H1 (cell line): Measurements from ENCODE around the gene ALKAL2. TPM values are rescaled to one million over a fixed set of nuclear protein-coding genes. Genes with fewer than 3 reads are reported as not detected.

ENCODE experiments used
- CTCF ChIA-PET: fragments of 300-600 bp; sonication (Branson Sonifier 250); formaldehyde crosslinking; loops from one replicate; lab custom pipeline; 2021; ENCODE audit not compliant: partially characterized antibody; lab: Charles Lee
- POLR2A ChIA-PET: fragments of 300-600 bp; sonication (Branson Sonifier 250); formaldehyde crosslinking; loops from one replicate; lab custom pipeline; 2021; ENCODE audit warnings: inconsistent platforms; ENCODE audit not compliant: partially characterized antibody; lab: Charles Lee
- DNase-seq, 2 experiments: peaks; one replicate each; pipeline versions ENCODE4 v3.0.0 to v3.0.0-alpha.2; 2010 to 2022; ENCODE audit warnings: low spot score in 2 of 2, low read depth in 1 of 2, mixed read lengths in 1 of 2
- FAIRE-seq: peaks from 2 replicates; lab custom pipeline; 2011; peaks lifted over from hg19 to GRCh38; lab: Jason Lieb, UNC
- H2AFZ ChIP-seq: 2 replicates; pipeline ENCODE4 v1.8.1; 2012; ENCODE audit warnings: low read length, inconsistent platforms
- H2AK5ac ChIP-seq: 2 replicates; pipeline ENCODE4 v1.6.1; 2013; ENCODE audit warnings: low read depth, low read length
- H2BK120ac ChIP-seq: replicated peaks from 2 replicates; pipeline ENCODE3; 2013; ENCODE audit warnings: low read depth, low read length, inconsistent platforms
- H2BK12ac ChIP-seq: 2 replicates; pipeline ENCODE4 v1.6.1; 2013; ENCODE audit warnings: low read depth, low read length
- H2BK15ac ChIP-seq: 2 replicates; pipeline ENCODE4 v1.6.1; 2013; ENCODE audit warnings: low read length
- H2BK20ac ChIP-seq: 2 replicates; pipeline ENCODE4 v1.6.1; 2013; ENCODE audit warnings: low read length
- H2BK5ac ChIP-seq: 2 replicates; pipeline ENCODE4 v1.6.1; 2013; ENCODE audit warnings: low read depth, low read length
- H3K14ac ChIP-seq: 2 replicates; pipeline ENCODE4 v1.6.1; 2013; ENCODE audit warnings: inconsistent platforms; ENCODE audit not compliant: insufficient read length
- H3K18ac ChIP-seq: 2 replicates; pipeline ENCODE4 v1.6.1; 2013; ENCODE audit warnings: low read length; ENCODE audit errors: extremely low read depth
- H3K23ac ChIP-seq: 2 replicates; pipeline ENCODE4 v1.6.1; 2013; ENCODE audit warnings: inconsistent platforms; ENCODE audit not compliant: insufficient read length
- H3K23me2 ChIP-seq: 2 replicates; pipeline ENCODE4 v1.6.1; 2013; ENCODE audit warnings: low read depth, low read length
- H3K27ac ChIP-seq: 2 replicates; pipeline ENCODE4 v1.6.1; 2011; ENCODE audit warnings: low read depth, low read length, inconsistent platforms
- H3K27me3 ChIP-seq, 4 experiments: replicated peaks in 1 of 4; 1 replicate in 1 of 4; 2 replicates in 3 of 4; pipeline versions ENCODE4 v1.6.1 to v1.8.1; 2011 to 2013; ENCODE audit warnings: low read length in 3 of 4, mild to moderate bottlenecking in 3 of 4, inconsistent platforms in 2 of 4, mixed read lengths in 2 of 4, moderate library complexity in 1 of 4; ENCODE audit not compliant: control insufficient read depth in 3 of 4, insufficient read depth in 3 of 4; ENCODE audit errors: extremely low read depth in 1 of 4
- H3K36me3 ChIP-seq, 4 experiments: 2 replicates each; pipeline versions ENCODE4 v1.6.1 to v1.8.1; 2011 to 2013; ENCODE audit warnings: mild to moderate bottlenecking in 4 of 4, low read length in 3 of 4, moderate library complexity in 2 of 4, control low read depth in 1 of 4, inconsistent platforms in 1 of 4; ENCODE audit not compliant: insufficient read depth in 4 of 4, control insufficient read depth in 2 of 4
- H3K4ac ChIP-seq: replicated peaks from 2 replicates; pipeline ENCODE3; 2013; ENCODE audit warnings: low read length, low read depth, mixed read lengths, inconsistent platforms; ENCODE audit not compliant: insufficient read length
- H3K4me1 ChIP-seq, 4 experiments: replicated peaks in 1 of 4; 1 replicate in 1 of 4; 2 replicates in 3 of 4; pipeline versions ENCODE4 v1.6.1 to v1.8.1; 2011 to 2013; ENCODE audit warnings: low read length in 3 of 4, inconsistent platforms in 2 of 4, mixed read lengths in 1 of 4; ENCODE audit not compliant: insufficient read depth in 4 of 4, control insufficient read depth in 3 of 4
- H3K4me2 ChIP-seq, 2 experiments: 2 replicates each; pipeline versions ENCODE4 v1.6.1 to v1.8.1; 2011 to 2013; ENCODE audit warnings: low read depth in 2 of 2, low read length in 2 of 2, control low read depth in 1 of 2, inconsistent platforms in 1 of 2, mild to moderate bottlenecking in 1 of 2; ENCODE audit not compliant: insufficient read depth in 1 of 2
- H3K4me3 ChIP-seq, 4 experiments: fragments of 200-600, 300-600 bp in 1 of 4; sonication (generic), shearing (Covaris generic), sonication (Bioruptor Twin) in 1 of 4; 2 replicates each; pipeline versions ENCODE4 v1.5.1 to v1.8.1; 2011 to 2016; ENCODE audit warnings: low read length in 4 of 4, low read depth in 3 of 4, control low read depth in 2 of 4, inconsistent platforms in 2 of 4, mild to moderate bottlenecking in 2 of 4, mixed read lengths in 1 of 4, moderate library complexity in 1 of 4; ENCODE audit not compliant: insufficient read depth in 2 of 4; ENCODE audit errors: extremely low read depth in 1 of 4
- H3K56ac ChIP-seq: replicated peaks from 2 replicates; pipeline ENCODE3; 2013; ENCODE audit warnings: low read depth, mild to moderate bottlenecking, mixed read lengths, low read length, inconsistent platforms; ENCODE audit not compliant: insufficient read length
- H3K79me1 ChIP-seq: 2 replicates; pipeline ENCODE4 v1.6.1; 2013; ENCODE audit warnings: low read depth, low read length, control low read depth
- H3K79me2 ChIP-seq, 2 experiments: 2 replicates each; pipeline versions ENCODE4 v1.6.1 to v1.8.1; 2012 to 2013; ENCODE audit warnings: low read length in 2 of 2, mild to moderate bottlenecking in 2 of 2, inconsistent platforms in 1 of 2; ENCODE audit not compliant: insufficient read depth in 2 of 2, control insufficient read depth in 1 of 2
- H3K9ac ChIP-seq, 4 experiments: replicated peaks in 1 of 4; 1 replicate in 1 of 4; 2 replicates in 3 of 4; pipeline versions ENCODE4 v1.6.1 to v1.8.1; 2011 to 2013; ENCODE audit warnings: low read depth in 3 of 4, low read length in 3 of 4, control low read depth in 2 of 4, mild to moderate bottlenecking in 2 of 4, moderate library complexity in 2 of 4, inconsistent platforms in 1 of 4; ENCODE audit errors: extremely low read depth in 1 of 4
- H3K9me3 ChIP-seq, 2 experiments: 2 replicates each; pipeline versions ENCODE4 v1.6.1 to v1.8.1; 2012 to 2013; ENCODE audit warnings: mild to moderate bottlenecking in 2 of 2, moderate library complexity in 2 of 2, control low read depth in 1 of 2, inconsistent platforms in 1 of 2, low read depth in 1 of 2, low read length in 1 of 2, mixed read lengths in 1 of 2; ENCODE audit not compliant: insufficient read depth in 2 of 2
- H4K20me1 ChIP-seq, 2 experiments: replicated peaks in 1 of 2; 2 replicates each; pipeline versions ENCODE3 to v1.8.1; 2011 to 2013; ENCODE audit warnings: inconsistent platforms in 2 of 2, low read length in 2 of 2, mild to moderate bottlenecking in 1 of 2; ENCODE audit not compliant: insufficient read depth in 2 of 2, control insufficient read depth in 1 of 2
- H4K5ac ChIP-seq: 2 replicates; pipeline ENCODE4 v1.6.1; 2013; ENCODE audit warnings: low read length, low read depth, mixed read lengths, inconsistent platforms; ENCODE audit not compliant: insufficient read length
- H4K8ac ChIP-seq: 2 replicates; pipeline ENCODE4 v1.8.0; 2013; ENCODE audit warnings: mild to moderate bottlenecking, moderate library complexity, low read length, inconsistent platforms; ENCODE audit not compliant: insufficient read depth; ENCODE audit errors: extremely low read depth
- H4K91ac ChIP-seq: replicated peaks from 2 replicates; pipeline ENCODE3; 2013; ENCODE audit warnings: low read length, mixed read lengths, inconsistent platforms; ENCODE audit not compliant: insufficient read length
- EP300 ChIP-seq, 2 experiments: IDR thresholded peaks; 1 replicate in 1 of 2; 2 replicates in 1 of 2; pipeline ENCODE4 v1.6.1; 2011 to 2012; ENCODE audit warnings: low read depth in 2 of 2, low read length in 2 of 2, mild to moderate bottlenecking in 2 of 2, borderline replicate concordance in 1 of 2, inconsistent platforms in 1 of 2, moderate library complexity in 1 of 2
- FOSL1 ChIP-seq: IDR thresholded peaks from 2 replicates; pipeline ENCODE4 v1.6.1; 2011; ENCODE audit warnings: mild to moderate bottlenecking, low read depth, low read length, moderate library complexity; ENCODE audit not compliant: insufficient read depth
- TEAD4 ChIP-seq: IDR thresholded peaks from 2 replicates; pipeline ENCODE4 v1.6.1; 2012; ENCODE audit warnings: low read depth, low read length, inconsistent platforms, mixed read lengths
- WGBS, 2 experiments: shearing (Covaris generic) in 1 of 2; methylation state at CpG; one replicate each; pipeline versions ENCODE4 v1.1.6 to v1.1.7; 2013 to 2015; ENCODE audit warnings: low lambda C conversion rate in 2 of 2, mixed read lengths in 2 of 2, inconsistent platforms in 1 of 2, low coverage in 1 of 2, missing lambda C conversion rate in 1 of 2; ENCODE audit not compliant: insufficient replicate concordance in 2 of 2, insufficient coverage in 1 of 2, insufficient read length in 1 of 2; ENCODE audit errors: extremely low coverage in 1 of 2, missing lambda C conversion rate in 1 of 2; 5-methylcytosine and 5-hydroxymethylcytosine counted together
- polyA plus RNA-seq, 7 experiments: library from polyadenylated mRNA; depleted of rRNA in 3 of 7; stranded (reverse) in 5 of 7; unstranded in 2 of 7; fragments of >200 nt in 5 of 7; fragments of 200-250 nt in 2 of 7; gene quantifications; 1 replicate in 5 of 7; 2 replicates in 1 of 7; 4 replicates in 1 of 7; pipeline versions ENCODE4 v1.2.1 to v1.2.3, GENCODE V29; 2011 to 2013; ENCODE audit warnings: missing spikeins in 2 of 7, mixed read lengths in 2 of 7
- total RNA-seq: library from RNA; stranded (reverse); fragmentation: NEBNext Ultra II Directional; extraction: Animal tissue kit (Norgen Biotek cat#: 25700); gene quantifications from 2 replicates; pipeline ENCODE4 v1.2.1, GENCODE V29; 2021
- TF ChIP-seq, protein P1 (sequence below): IDR thresholded peaks from 2 replicates; pipeline ENCODE4 v1.6.1; 2012; ENCODE audit warnings: inconsistent platforms

The ALKAL2 gene
- total and polyA plus RNA-seq, 2 of the 8 experiments (the other 6 are each of a cell fraction or from before 2014, with no cell fraction given) = 4.6 to 11.5 TPM

GRCh38 chr2:263022-263738 is 24.7 kb downstream of the ALKAL2 start:
- Histone ChIP-seq H4K20me1 (peaks cover 6 to 21% of the 10 kb centered on the region in 2 experiments), H2AFZ (no peak overlapping the region)

More at GRCh38 chr2:263022-263738, 24.7 kb downstream of the ALKAL2 start:
- H2BK120ac ChIP-seq = no peak overlapping the region
- TF ChIP-seq, protein P1, sequence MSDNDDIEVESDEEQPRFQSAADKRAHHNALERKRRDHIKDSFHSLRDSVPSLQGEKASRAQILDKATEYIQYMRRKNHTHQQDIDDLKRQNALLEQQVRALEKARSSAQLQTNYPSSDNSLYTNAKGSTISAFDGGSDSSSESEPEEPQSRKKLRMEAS = peak; percentile 18; the same call in 1 of the 2 replicates
- TF ChIP-seq FOSL1 (no peak), EP300 (IDR thresholded peaks at IDR 0.05; ENCODE audit: borderline replicate concordance in 1 of 2, low read depth in 2 of 2, low read length in 2 of 2) (no peak), TEAD4 (0 out of 2 replicates have a peak, but pooled peaks have one; percentile 31)
- H4K8ac ChIP-seq = no peak overlapping the region
- H3K9me3 ChIP-seq = peaks cover 6 to 9% of the 10 kb centered on the region in 2 experiments
- CTCF ChIA-PET = interaction anchor here (0.7 to 1.3 kb wide), 2 partner anchors 23 to 252 kb away, joined by 3 read pairs; no protein-coding TSS in a partner anchor
- no peak overlapping the region for H2BK20ac ChIP-seq
- no peak overlapping the region for H4K5ac ChIP-seq
- H3K4me2 ChIP-seq = peak overlapping the region; percentile 82 to 93
- H2AK5ac ChIP-seq = no peak overlapping the region
- H3K14ac ChIP-seq = no peak overlapping the region
- H3K23ac ChIP-seq = no peak overlapping the region
- POLR2A ChIA-PET = interaction anchor here (0.8 to 1.9 kb wide), 10 partner anchors 9 to 33 kb away, joined by 3 to 7 read pairs (median 4); no protein-coding TSS in a partner anchor
- H4K91ac ChIP-seq = no peak overlapping the region
- no peak overlapping the region for H2BK5ac ChIP-seq
- H3K23me2 ChIP-seq = peaks cover 9% of the 10 kb centered on the region; the same call in 1 of the 2 replicates
- H3K27ac ChIP-seq = no peak overlapping the region
- no peak overlapping the region for H3K56ac ChIP-seq
- no peak for FAIRE-seq
- peak overlapping the region in 1 of 4 experiments; percentile 50; a peak in 1 of 7 replicates for H3K9ac ChIP-seq
- H2BK15ac ChIP-seq = no peak overlapping the region
- H2BK12ac ChIP-seq = no peak overlapping the region
- peak overlapping the region; percentile 42 to 71 (median 60) for H3K4me3 ChIP-seq
- H3K79me2 ChIP-seq = peaks cover 31 to 60% of the 10 kb centered on the region in 2 experiments
- peaks cover 0 to 7% (median 4%) of the 10 kb centered on the region in 4 experiments; a peak in 4 of 7 replicates for H3K4me1 ChIP-seq
- peak in 1 of 2 experiments; percentile 54 for DNase-seq
- H3K27me3 ChIP-seq = peaks cover 0 to 9% (median 5%) of the 10 kb centered on the region in 4 experiments; a peak in 5 of 7 replicates
- peaks cover 3% of the 10 kb centered on the region; the same call in 1 of the 2 replicates for H3K79me1 ChIP-seq
- peaks cover 0 to 12% (median 0%) of the 10 kb centered on the region in 4 experiments; a peak in 3 of 8 replicates for H3K36me3 ChIP-seq
- H3K18ac ChIP-seq = no peak overlapping the region; the same call in 1 of the 2 replicates
- no peak overlapping the region for H3K4ac ChIP-seq
- 21% methylated on average over 28 of the region's 42 CpGs; no CpG with 5 or more reads in 1 of the 2 experiments for WGBS, 2 experiments
